Heart left ventricle (tissue), 16 donors: ENCODE measurements around the gene ICA1L. TPM values are rescaled to one million over a fixed set of nuclear protein-coding genes. Genes with fewer than 3 reads are reported as not detected.

Experiments
- ATAC-seq, 4 donors: fragments of 200-7000 bp; cut with Tn5 transposase; one replicate each; pipeline ENCODE4 v1.9.1; 2020 to 2022; ENCODE audit warnings: moderate library complexity in 4 of 4, mild to moderate bottlenecking in 3 of 4, moderate number of reproducible peaks in 1 of 4
- DNase-seq, 5 donors: peaks; one replicate each; pipeline ENCODE4 v3.0.0-alpha.2; 2020
- H3K27ac ChIP-seq, 12 donors: fragments of 200-600 bp; sonication (generic) in 4 of 12; one replicate each; pipeline versions ENCODE4 v1.5.0 to v1.8.0; 2016 to 2022; ENCODE audit warnings: mild to moderate bottlenecking in 2 of 12
- H3K27me3 ChIP-seq, 9 donors: fragments of 200-600 bp; sonication (generic) in 2 of 9; one replicate each; pipeline versions ENCODE4 v1.5.1 to v1.8.0; 2016 to 2022; ENCODE audit warnings: mild to moderate bottlenecking in 3 of 9
- H3K36me3 ChIP-seq, 9 donors: fragments of 200-600 bp; sonication (generic) in 2 of 9; one replicate each; pipeline versions ENCODE4 v1.5.0 to v1.8.0; 2018 to 2022; ENCODE audit warnings: mild to moderate bottlenecking in 2 of 9
- H3K4me1 ChIP-seq, 12 donors: fragments of 200-600 bp; sonication (generic) in 4 of 12; one replicate each; pipeline versions ENCODE4 v1.5.0 to v1.8.0; 2016 to 2022; ENCODE audit warnings: mild to moderate bottlenecking in 3 of 12
- H3K4me3 ChIP-seq, 12 donors: fragments of 200-600 bp; sonication (generic) in 4 of 12; one replicate each; pipeline versions ENCODE4 v1.5.0 to v1.8.0; 2017 to 2022; ENCODE audit warnings: mild to moderate bottlenecking in 9 of 12, moderate library complexity in 4 of 12
- H3K9me3 ChIP-seq, 12 donors: fragments of 200-600 bp; sonication (generic) in 4 of 12; one replicate each; pipeline versions ENCODE4 v1.5.0 to v1.8.0; 2016 to 2022; ENCODE audit warnings: mild to moderate bottlenecking in 1 of 12
- POLR2A ChIP-seq, 2 donors: fragments of 450-650 bp; IDR thresholded peaks; one replicate each; pipeline ENCODE4 v1.6.1; 2017; ENCODE audit warnings: antibody characterized with exemption in 2 of 2, mild to moderate bottlenecking in 2 of 2, moderate library complexity in 2 of 2
- WGBS, 4 donors: extraction: QIAGEN DNeasy Blood & Tissue Kit in 2 of 4; methylation state at CpG; one replicate each; pipeline versions ENCODE4 v1.1.5 to v1.1.7; 2013 to 2018; 5-methylcytosine and 5-hydroxymethylcytosine counted together
- intact Hi-C, 10 donors: fragments of 100-400 bp; cut with DNase I; formaldehyde crosslinking; loops; one replicate each; pipeline versions ENCODE4 v1.11.1 to v1.14.2; 2022
- polyA plus RNA-seq, 2 donors: library from polyadenylated mRNA; stranded (reverse); fragments of 200-250 nt; gene quantifications; one replicate each; pipeline ENCODE4 v1.2.3, GENCODE V29; 2013
- total RNA-seq, 9 donors: library from RNA; depleted of rRNA in 2 of 9; stranded (reverse); fragments of >200 nt in 2 of 9; fragmentation: NEBNext Ultra II Directional in 3 of 9; extraction: Animal tissue kit (Norgen Biotek cat#: 25700) in 3 of 9; gene quantifications; one replicate each; pipeline versions ENCODE4 v1.1.0 to v1.2.4, GENCODE V29; 2016 to 2023
- TF ChIP-seq, protein P1 (sequence below), 12 donors: fragments of 200-600 bp; sonication (generic) in 4 of 12; IDR thresholded peaks; one replicate each; pipeline versions ENCODE4 v1.5.0 to v1.8.0; 2018 to 2022; ENCODE audit warnings: antibody characterized with exemption in 12 of 12, mild to moderate bottlenecking in 5 of 12
- donor health status: ischemic (EF 13 %, LVEDD 7.1; RV severe dilation, severe dysfunction).
- donor health status: healthy with polysubstance abuse.
- donor health status: DM: no; HTN: yes; CAD: no.
- donor health status: DM: no; HTN: no; CAD: no.
- donor health status: ischemic (EF 25% LVEDD 6.9; RV normal size, moderate dysfunction).
- donor health status: ischemic (EF 25% LVEDD 5.7; RV mildly dilated, moderate dysfunction).
- donor health status: healthy.
- donor health status: DM: yes; HTN: yes; CAD: no.
- donor health status: ischemic (EF 35%, LVEDD 5.7; RV mildly dilated, moderate dysfunction).
- donor health status: nonischemic (EF 11% LVEDD 7.7; RV severe dilation, severe dysfunction).
- donor health status: DM: yes; HTN: yes; CAD: no.
- donor health status: PGD.
- donor health status: ischemic (EF 29% LVEDD 5.4; RV normal size, mild dysfunction).
- donor health status: nonischemic (EF 23%, LVEDD 6.1; RV moderate dilation, normal function).

ICA1L gene
- total and polyA plus RNA-seq, 11 donors = 1.5 to 9.2 (median 6.0) TPM

DNA sequence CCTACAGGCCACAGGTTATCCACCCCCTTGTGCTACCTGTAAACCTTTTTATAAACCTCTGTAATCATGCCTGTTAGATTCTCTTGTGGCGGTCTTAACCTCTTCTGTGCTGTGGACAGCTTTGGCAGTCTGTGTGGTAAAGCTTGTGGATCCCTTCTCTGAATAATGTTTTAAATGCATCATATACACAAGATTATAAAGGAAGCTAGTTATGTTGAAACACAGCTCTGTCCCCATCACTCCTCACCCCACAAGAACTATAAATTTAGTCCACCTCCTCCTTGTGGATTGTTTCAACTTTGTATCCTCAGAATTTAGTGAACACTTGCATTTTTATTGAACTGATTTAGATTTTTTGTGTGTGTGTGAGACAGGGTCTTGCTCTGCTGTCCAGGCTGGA lies 107.7 kb downstream of the ICA1L start:
- Histone ChIP-seq H3K36me3 (peaks cover 0 to 44% (median 17%) of the 10 kb centered on the region in 9 donors), H3K4me3 (no peak overlapping the region), H3K27me3 (no peaks in the 10 kb centered on the region), H3K9me3 (no peaks in the 10 kb centered on the region), H3K4me1 (peaks cover 0 to 4% (median 0%) of the 10 kb centered on the region in 12 donors), H3K27ac (no peak overlapping the region)
- DNase-seq (no peak), ATAC-seq (no peak)
- TF ChIP-seq, protein P1, sequence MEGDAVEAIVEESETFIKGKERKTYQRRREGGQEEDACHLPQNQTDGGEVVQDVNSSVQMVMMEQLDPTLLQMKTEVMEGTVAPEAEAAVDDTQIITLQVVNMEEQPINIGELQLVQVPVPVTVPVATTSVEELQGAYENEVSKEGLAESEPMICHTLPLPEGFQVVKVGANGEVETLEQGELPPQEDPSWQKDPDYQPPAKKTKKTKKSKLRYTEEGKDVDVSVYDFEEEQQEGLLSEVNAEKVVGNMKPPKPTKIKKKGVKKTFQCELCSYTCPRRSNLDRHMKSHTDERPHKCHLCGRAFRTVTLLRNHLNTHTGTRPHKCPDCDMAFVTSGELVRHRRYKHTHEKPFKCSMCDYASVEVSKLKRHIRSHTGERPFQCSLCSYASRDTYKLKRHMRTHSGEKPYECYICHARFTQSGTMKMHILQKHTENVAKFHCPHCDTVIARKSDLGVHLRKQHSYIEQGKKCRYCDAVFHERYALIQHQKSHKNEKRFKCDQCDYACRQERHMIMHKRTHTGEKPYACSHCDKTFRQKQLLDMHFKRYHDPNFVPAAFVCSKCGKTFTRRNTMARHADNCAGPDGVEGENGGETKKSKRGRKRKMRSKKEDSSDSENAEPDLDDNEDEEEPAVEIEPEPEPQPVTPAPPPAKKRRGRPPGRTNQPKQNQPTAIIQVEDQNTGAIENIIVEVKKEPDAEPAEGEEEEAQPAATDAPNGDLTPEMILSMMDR (IDR thresholded peaks at IDR 0.05) = no peak
- no peak for TF ChIP-seq POLR2A (IDR thresholded peaks at IDR 0.05)
- 88 to 99% (median 95%) methylated on average over 1 of the region's 1 CpG for WGBS, 4 donors
- intact Hi-C loops = no loop called here

DNA sequence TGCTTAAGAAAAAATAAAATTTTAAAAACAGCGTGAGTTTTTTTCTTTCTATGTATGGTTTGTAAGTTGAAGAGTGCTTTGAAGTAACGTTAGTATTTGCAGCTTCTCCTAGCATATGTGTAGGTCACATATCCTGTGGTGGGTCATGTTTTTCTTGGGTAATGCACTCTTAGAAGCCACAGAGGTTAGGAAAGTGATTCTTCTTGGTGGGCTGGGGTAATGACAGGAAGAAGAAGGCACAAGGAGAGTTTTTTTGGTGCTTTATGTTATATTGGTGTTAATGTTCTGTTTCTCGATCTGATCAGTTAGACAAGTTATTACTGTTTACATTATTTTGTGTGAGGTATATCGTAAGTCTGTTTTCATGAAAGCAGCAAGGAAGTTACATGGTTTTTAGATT lies 109.0 kb downstream of the ICA1L start:
- TF ChIP-seq, protein P1 (IDR thresholded peaks at IDR 0.05) = no peak
- no peak for TF ChIP-seq POLR2A (IDR thresholded peaks at IDR 0.05)
- no peak for DNase-seq
- H3K4me3 ChIP-seq = no peak overlapping the region
- peaks cover 0 to 4% (median 0%) of the 10 kb centered on the region in 12 donors for H3K4me1 ChIP-seq
- no peak overlapping the region for H3K27ac ChIP-seq
- peaks cover 0 to 58% (median 26%) of the 10 kb centered on the region in 9 donors for H3K36me3 ChIP-seq
- no peak for ATAC-seq
- H3K9me3 ChIP-seq = no peaks in the 10 kb centered on the region
- intact Hi-C loops = no loop called here
- H3K27me3 ChIP-seq = no peaks in the 10 kb centered on the region
- WGBS, 4 donors = 61 to 84% (median 80%) methylated on average over 4 of the region's 4 CpGs

DNA sequence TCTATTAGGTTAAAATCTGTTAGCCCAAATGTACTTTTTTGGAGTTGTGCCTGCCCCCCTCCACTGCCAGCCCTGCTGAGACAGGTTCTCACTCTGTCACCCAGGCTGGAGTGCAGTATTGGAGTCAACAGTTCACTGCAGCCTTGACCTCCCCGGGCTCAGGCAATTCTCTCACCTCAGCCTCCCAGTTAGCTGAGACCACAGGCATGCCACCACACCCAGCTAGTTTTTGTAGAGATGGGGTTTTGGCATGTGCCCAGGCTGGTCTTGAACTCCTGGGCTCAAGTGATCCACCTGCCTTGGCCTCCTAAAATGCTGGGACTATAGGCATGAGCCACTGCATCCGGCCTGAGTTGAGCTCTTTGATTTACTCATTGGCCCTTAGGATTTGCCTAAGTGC lies 110.7 kb downstream of the ICA1L start:
- TF ChIP-seq, protein P1 (IDR thresholded peaks at IDR 0.05) = no peak
- no peak for TF ChIP-seq POLR2A (IDR thresholded peaks at IDR 0.05)
- no peak overlapping the region for H3K4me3 ChIP-seq
- H3K27ac ChIP-seq = no peak overlapping the region
- H3K9me3 ChIP-seq = no peaks in the 10 kb centered on the region
- H3K4me1 ChIP-seq = peaks cover 0 to 4% (median 0%) of the 10 kb centered on the region in 12 donors
- DNase-seq (no peak), ATAC-seq (no peak)
- 95 to 100% (median 96%) methylated on average over 2 of the region's 2 CpGs for WGBS, 4 donors
- peaks cover 0 to 68% (median 41%) of the 10 kb centered on the region in 9 donors for H3K36me3 ChIP-seq
- intact Hi-C loops = no loop called here
- no peaks in the 10 kb centered on the region for H3K27me3 ChIP-seq

DNA sequence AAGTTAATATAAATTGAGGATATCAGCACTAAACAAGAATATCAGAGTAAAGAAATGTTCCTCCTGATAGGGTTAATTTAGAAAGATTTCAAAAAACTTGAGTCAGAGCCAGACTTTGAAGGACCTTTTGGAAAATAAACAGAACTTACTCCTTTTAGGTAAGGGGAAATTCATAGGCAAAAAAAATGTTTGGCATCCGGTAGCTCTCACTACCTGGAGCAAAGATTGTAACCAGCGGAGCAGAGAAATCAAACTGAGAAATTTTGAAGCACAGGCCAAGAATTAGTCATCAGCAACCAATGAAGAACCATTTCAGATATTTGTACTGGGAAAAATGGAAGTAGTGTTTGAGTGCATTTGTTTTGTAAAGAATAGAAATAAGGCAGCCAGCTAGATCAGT lies 113.0 kb downstream of the ICA1L start:
- DNase-seq = no peak
- no peaks in the 10 kb centered on the region for H3K27me3 ChIP-seq
- no peak overlapping the region for H3K4me3 ChIP-seq
- WGBS, 4 donors = 78 to 94% (median 86%) methylated on average over 2 of the region's 2 CpGs
- ATAC-seq = no peak
- peaks cover 0 to 57% (median 29%) of the 10 kb centered on the region in 9 donors for H3K36me3 ChIP-seq
- peaks cover 0 to 4% (median 0%) of the 10 kb centered on the region in 12 donors for H3K4me1 ChIP-seq
- H3K27ac ChIP-seq = no peak overlapping the region
- intact Hi-C loops = no loop called here
- H3K9me3 ChIP-seq = peaks cover 0 to 5% (median 0%) of the 10 kb centered on the region in 12 donors
- TF ChIP-seq, protein P1 (IDR thresholded peaks at IDR 0.05) = no peak
- no peak for TF ChIP-seq POLR2A (IDR thresholded peaks at IDR 0.05)
